GM18526 (cell line): ENCODE data around the gene USP11.

ENCODE experiments used
- POLR2A ChIP-seq: IDR thresholded peaks from 3 replicates; pipeline ENCODE4 v1.6.1; 2011; ENCODE audit not compliant: insufficient read length; ENCODE audit errors: extremely low read depth

USP11 gene

DNA sequence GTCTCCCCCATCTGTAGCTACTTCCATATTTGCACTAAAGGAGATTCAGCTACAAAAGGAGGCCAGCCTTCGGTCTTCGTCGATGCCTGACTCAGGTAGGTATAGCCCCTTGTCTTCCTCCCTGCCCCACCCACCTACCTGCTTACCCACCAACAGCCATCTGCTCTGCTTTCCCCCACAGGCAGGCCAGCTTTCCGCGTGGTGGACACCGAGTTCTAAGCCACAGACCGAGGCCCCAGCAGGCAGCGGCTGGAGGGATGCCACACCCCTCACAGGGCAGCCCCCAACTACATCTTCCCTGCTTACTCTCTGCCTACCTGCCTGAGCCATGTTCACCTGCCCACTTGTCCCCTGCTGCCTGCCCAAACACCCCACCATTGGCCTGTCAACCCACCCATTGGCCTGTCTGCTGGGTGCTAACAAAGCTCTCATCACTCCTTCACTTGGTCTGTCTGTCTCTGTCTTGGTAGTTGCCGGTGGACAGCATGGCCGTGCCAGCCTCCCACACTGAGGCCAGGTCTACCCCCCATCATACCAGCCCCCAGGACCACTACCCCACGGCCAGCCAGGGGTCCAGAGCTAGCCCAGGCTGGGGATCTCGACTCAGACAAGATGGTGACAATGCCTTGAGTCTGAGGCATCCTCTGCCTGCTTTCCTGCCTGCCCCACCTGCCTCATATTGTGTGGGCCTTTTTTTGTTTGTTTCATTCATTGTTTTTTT is 4.1 kb upstream of the USP11 start:
- no peak for TF ChIP-seq POLR2A

- TF ChIP-seq POLR2A, result no peak
Measured at GRCh38 chrX:47229427-47229826, 3.4 kb upstream of the USP11 start.

DNA sequence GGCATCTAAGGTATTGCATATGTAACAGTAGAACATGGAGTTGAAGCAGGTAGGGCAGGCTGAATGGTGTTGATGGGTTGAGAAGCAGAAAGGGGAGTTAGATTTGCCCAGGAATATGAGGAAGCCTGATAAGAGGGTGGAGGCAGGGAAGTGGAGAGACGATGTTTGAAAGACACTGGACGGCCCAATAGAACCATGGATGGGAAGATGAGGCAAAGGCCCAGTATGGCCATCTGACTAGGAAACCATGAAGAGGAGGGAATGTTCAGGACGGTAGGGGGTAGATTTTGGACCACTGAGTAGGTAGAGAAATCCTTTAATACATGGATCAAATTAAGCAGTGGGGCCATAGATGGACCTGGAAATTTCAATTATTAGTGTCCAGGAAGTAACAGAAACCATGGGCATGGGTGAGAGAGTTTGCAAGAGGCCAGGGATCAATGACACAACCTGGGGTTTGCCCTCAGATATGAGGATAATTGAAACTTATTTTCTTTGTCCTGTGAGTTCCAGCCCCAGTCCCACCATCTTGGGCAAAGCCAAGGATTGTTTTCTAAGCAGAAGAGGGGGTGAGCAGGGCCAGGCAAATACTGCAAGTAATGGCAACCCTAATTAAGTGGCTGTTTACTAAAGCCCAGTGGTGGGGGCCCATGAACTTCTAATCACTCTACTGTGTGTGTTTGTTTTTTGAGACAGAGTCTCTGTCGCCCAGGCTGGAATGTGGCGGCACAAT is 2.5 kb upstream of the USP11 start:
- TF ChIP-seq POLR2A, result no peak

DNA sequence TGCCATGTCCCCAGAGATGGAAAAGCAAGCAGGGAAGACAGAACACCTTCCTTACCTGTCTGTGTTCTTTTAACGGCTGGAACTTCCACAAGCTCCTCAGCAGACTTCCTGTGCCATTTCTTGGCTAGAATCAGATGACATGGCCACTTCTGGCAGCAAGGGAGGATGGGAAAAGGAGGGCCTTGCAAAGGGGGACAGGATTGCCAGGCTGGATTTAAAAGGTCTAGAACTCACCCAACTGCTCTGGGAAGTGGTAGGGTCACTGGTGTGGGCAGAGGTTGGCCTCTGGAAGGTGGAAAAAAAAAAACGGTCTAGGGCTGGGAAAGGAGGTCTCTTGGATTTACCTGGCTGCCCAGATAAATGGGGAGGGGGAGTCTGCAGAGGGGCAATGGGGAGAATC is 1.6 kb upstream of the USP11 start:
- TF ChIP-seq POLR2A, result no peak

GRCh38 chrX:47232197-47232802 is 509 bp upstream of the USP11 start:
- TF ChIP-seq POLR2A, result no peak

- TF ChIP-seq POLR2A, result peak; percentile 46
Measured at GRCh38 chrX:47233333-47234113, 714 bp downstream of the USP11 start.

DNA sequence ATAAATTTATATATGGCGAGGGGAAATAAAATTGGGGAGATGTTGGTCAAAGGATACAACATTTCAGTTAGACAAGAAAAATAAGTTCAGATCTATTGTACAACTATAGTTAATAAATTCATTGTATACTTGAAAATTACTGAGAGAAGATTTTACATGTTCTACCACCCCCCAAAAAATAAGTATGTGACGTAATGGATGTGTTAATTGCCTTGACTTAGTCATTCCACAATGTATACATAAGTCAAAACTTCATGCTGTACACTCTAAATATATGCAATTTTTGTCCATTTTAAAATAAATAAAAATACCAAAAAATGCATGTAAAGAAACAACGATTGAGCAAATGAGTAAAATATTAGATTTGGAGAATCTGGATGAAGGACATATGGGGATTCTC is 1.8 kb downstream of the USP11 start:
- no peak for TF ChIP-seq POLR2A

DNA sequence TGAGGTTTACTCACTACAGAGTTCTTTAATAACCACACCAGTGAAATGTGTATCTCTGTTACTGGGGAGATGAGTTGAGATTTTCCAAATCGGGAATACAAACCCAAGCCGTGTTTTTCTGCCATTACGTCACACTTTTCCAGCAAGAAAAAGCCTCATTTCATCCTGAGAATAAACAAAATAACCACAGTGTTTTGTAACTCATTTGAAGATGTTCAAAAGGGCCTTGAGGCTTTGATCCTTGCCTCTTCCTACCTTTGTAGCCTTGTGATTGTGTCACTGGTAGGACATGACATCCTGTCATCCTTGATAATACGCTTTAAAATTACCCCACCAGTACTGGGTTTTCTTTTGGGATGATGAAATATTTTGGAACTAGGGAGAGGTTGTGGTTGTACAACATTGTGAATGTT is 2.9 kb downstream of the USP11 start:
- TF ChIP-seq POLR2A, result no peak

GRCh38 chrX:47239199-47239598 is 6.4 kb downstream of the USP11 start:
- TF ChIP-seq POLR2A, result no peak

GRCh38 chrX:47239898-47240545 is 7.2 kb downstream of the USP11 start:
- TF ChIP-seq POLR2A, result no peak

GRCh38 chrX:47240619-47241018 is 7.8 kb downstream of the USP11 start:
- TF ChIP-seq POLR2A, result no peak

- TF ChIP-seq POLR2A, result no peak
Measured at GRCh38 chrX:47241201-47242011, 8.6 kb downstream of the USP11 start.

DNA sequence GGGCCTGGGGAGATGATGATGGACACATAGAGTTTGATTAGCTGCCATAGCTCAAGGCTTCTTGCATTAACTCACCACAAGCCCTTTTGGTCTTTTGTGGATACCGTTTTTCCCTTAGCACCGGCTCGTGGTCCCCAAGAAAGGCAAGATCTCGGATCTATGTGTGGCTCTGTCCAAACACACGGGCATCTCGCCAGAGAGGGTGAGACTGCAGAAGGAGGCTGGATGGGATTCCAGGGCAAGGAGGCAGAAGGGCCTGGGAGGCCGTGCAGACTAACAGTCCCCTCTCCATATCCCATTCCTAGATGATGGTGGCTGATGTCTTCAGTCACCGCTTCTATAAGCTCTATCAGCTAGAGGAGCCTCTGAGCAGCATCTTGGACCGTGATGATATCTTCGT is 9.5 kb downstream of the USP11 start:
- TF ChIP-seq POLR2A, result no peak

DNA sequence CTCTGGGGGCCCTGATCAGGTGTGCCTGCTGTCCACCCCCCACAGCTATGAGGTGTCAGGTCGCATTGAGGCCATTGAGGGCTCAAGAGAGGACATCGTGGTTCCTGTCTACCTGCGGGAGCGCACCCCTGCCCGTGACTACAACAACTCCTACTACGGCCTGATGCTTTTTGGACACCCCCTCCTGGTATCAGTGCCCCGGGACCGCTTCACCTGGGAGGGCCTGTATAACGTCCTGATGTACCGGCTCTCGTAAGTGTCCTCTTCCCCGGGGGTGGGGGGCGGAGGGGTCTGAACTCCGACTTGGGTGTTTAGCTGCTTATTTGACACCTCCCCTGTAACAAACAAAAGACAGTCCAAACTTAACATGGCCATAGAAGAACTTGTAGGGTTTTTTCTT is 10.5 kb downstream of the USP11 start:
- no peak for TF ChIP-seq POLR2A
